Measurements from ENCODE around the gene MFSD1.

- TF ChIP-seq EZH2 (IDR thresholded peaks at IDR 0.05; ENCODE audit: low read length, unreplicated experiment) (no peak), CTCF (conservative IDR thresholded peaks at IDR 0.05; ENCODE audit: low read depth, low read length) (no peak), EZH2phosphoT487 (IDR thresholded peaks at IDR 0.05; ENCODE audit: borderline replicate concordance, low read length) (no peak)
Measured at GRCh38 chr3:158820521-158820920, 18.7 kb downstream of the MFSD1 start.
